GM18505 (cell line): ENCODE results near the gene ZCCHC3.
A peak's percentile ranks its signal among the peaks of the same experiment; 100 is the strongest.
"Not testable (repeated sequence)": the region's sequence is repeated elsewhere in the genome, so short reads cannot be mapped to it uniquely, and the experiment has no call there.

ENCODE experiments used
- ATAC-seq: cut with Tn5 transposase; IDR thresholded peaks from one replicate; pipeline ENCODE4 v1.9.1; 2021; ENCODE audit not compliant: unreplicated experiment
- POLR2A ChIP-seq: IDR thresholded peaks from 4 replicates; pipeline ENCODE4 v1.6.1; 2011; ENCODE audit warnings: borderline replicate concordance; ENCODE audit not compliant: insufficient read depth, insufficient read length; ENCODE audit errors: extremely low read depth

The ZCCHC3 gene

DNA sequence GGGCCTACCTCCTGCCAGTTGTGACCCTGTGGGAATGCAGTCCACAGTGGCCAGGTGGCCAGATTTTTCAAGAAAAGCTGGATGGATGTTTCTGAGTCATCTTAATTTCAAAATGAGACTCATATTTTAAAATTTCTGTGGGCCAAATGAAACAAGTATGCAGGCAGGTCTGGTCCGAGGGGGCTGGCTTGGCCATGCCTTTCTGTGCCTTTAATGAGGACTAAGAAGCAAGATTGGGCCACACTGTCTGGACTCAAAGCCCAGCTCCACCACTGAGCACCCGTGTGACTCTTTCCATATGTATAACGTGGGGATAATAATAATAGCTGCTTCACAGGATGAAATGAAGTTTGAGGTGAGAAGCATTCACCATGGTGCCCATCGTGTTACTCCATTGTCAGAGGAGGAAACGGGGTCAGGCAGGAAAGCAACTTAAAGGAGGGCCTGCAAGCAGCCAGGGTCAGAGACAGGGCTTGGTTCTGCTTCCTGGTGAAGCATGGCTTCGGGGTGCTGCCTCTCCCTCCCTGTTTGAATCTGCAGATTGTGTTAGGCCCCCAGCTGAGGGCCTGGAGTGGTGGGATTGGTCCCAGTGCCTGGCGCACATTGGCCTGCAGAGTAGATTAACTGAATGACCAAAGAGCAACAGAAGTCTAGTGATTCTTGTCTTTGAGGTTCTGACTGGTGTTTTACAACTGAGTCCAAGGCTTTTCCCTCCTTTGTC, 31.8 kb downstream of the ZCCHC3 start:
- no peak for ATAC-seq
- no peak for TF ChIP-seq POLR2A

DNA sequence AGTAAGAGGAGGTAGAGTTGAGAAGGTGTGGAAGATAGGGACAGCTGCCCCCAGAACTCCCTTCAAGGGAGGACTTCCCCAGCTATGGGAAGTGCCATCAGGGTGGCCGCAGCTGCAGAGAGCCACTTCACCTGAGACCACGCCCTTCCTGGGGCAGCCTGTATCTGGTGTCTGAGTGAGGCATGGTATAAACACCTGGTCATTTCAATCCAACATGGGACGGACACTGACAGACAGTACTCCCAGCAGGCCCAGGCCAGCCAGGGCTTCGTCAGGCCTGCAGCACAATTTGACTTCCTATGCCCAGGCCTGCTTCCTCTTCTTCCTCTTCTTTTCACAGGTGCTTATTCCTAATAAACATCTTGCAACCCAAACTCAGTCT, 32.5 kb downstream of the ZCCHC3 start:
- TF ChIP-seq POLR2A: no peak
- ATAC-seq: no peak

DNA sequence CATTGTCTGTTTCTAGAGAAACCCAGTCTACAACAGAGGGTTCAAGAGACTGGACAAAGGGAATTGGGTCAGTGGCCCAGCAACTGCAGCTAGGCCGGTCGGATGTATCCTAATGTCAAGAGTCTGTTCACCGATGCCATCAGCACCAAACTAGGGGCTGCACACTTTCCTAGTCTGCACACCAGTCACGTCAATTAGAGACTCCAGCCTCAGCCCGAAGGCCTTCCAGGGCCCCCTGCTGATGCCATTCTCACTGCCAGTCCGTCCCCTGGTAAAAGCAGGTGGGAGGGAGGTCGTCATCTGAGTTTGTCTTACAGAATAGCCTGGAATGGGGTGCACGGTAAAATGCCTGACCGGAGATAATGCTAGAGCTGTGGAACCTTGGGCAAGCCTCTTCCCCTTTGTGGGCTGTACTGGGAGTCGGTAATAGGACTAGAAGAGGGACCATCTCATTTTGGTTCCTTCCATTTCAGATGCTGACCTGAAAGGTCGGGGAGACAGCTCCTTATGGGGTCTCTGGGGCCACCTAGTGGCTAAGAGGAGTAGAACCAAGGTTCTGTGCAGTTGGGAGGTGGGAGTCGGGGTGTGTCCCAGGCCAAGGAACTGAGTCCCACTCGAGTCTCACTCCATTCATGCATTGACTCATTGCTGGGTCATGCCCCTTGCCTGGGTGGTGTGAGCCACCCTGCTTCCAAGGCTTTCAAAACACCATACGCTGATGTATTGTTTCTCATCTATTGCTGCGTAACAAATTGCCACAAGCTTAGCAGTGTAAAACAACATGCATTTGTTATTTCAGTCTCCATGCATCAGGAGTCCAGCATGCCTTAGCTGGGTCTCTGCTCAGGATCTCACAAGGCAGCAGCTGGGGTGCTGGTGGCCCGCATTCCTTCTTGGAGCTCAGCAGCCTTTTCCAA, 33.1 kb downstream of the ZCCHC3 start:
- no peak for ATAC-seq
- TF ChIP-seq POLR2A: no peak

DNA sequence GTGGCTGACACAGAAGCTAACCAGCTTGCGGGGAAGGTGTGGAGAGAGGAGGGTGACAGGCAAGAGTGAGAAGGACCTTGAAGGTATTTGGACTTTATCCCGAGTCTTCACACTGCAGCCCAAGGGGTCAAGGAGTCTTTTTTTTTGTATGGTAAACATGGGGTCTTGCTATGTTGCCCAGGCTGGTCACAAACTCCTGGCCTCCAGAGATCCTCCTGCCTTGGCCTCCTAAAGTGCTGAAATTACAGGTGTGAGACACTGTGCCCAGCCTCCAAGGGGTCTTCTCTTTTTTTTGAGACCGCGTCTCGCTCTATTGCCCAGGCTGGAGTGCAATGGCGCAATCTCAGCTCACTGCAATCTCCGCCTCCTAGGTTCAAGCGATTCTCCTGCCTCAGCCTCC, 37.2 kb downstream of the ZCCHC3 start:
- no peak for ATAC-seq
- no peak for TF ChIP-seq POLR2A

DNA sequence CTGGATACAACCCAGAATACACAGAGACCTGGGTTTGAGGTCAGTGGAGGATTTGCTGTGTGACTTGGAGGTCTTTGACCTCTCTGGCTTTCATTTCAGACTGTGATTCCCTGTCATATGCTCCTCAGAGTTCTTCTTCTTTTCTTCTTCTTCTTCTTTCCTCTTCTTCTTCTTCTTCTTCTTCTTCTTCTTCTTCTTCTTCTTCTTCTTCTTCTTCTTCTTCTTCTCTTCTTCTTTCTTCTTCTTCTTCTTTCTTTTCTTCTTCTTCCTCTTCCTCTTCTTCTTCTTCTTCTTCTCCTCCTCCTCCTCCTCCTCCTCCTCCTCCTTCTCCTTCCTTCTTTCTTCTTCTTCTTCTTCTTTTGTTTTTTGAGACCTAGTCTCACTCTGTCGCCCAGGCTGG, 38.7 kb downstream of the ZCCHC3 start:
- not testable (repeated sequence) for ATAC-seq

DNA sequence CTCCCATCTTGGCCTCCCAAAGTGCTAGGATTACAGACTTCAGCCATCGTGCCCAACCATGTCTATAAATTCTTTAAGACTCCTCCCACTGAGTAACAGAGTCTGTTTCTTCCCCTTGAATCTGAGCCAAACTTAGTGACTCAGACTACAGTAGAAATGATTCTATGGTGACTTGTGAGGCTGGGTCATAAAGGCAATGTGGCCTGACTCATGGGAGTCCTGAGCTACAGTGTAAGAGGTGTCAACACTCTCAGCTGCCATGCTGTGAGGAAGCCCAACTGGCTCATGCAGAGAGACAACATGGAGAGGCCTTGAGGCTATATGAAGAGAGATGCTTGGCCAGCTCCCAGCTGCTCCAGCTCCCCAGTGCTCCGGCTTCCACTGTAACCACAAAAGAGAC, 44.3 kb downstream of the ZCCHC3 start:
- TF ChIP-seq POLR2A: no peak
- no peak for ATAC-seq

DNA sequence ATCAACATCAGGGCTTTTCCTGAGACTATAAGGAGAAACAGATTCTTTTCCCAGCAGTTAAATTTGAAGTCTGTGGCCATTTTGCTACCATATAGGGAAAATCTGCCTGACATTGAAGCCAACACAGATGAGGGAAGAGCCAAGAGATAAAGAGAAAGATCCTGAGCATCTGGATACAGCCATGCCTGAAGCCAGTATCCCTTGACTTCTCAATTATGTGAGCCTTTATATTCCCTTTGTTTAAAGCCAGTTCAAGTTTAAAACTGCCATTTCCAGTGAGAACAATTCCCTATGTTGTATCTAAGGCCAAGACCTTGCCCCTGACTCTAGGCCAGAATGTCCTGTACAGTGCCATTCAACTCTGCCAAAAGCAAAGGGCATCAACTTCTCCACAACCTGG, 45.7 kb downstream of the ZCCHC3 start:
- ATAC-seq: no peak
- no peak for TF ChIP-seq POLR2A

DNA sequence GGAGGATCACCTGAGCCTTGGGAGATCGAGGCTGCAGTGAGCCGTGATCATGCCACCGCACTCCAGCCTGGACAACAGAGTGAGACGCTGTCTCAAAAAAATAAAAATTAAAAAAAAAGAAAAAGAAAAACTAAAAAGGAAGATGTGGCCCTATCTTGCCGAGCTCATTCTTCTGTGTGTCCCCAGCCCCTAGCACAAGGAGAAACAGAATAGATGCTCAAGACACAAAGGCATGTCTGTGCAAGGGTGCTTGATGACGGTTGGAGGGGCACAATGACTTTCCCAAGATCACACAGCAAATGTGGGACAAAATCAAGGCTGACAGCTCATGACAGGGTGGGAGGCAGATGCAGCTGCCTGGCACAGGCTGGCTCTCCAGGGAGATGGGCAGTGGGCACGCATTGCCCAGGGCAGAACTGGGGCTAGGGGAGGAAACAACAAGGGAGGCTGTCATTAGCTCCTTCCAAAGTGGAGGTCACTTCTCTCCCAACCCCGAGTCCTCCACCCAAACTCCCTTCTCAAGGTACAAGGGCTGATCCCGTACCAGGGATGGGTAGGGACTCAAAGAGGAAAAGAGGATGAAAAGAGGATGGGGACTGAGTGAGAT, 48.8 kb downstream of the ZCCHC3 start:
- TF ChIP-seq POLR2A: no peak
- ATAC-seq: no peak

DNA sequence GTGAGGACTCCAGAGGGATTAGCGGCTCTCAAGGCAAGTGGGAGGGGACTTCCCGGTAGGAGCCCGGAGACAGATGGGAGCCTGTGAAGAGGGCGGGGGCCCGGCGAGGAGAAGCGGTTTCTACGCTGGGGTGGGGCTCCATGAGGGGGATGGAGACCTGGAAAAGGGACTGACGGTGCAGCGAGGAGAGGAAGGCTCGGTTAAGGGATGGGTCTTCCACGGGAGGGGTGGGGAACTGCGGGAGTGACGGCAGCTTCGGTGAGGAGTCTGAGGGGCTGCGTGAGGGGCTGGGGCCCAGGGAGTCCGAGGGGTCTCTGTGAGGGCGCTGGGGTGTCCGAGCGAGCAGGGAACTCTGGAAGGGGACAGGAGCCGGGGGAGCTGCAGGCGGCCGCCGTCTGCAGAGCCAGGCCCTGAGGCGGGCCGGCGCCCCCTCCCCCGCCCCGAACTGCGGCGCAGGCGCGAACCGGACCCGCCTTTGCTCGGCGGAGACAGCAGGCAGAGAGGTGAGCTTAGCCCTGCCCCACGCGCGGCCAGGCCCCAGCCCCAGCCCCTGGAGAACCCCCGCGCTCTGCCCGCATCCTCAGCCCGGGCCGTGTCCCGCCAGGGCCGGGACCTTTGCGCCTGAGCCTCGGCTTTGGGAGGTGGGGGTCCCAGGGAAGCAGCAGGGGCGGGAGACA, 49.4 kb downstream of the ZCCHC3 start, which contains the start of gene NRSN2:
Gene NRSN2 (plus strand): TSS at position 472 of the 677 bp plus-strand sequence. CDS start 2,533 bp downstream, outside the sequence.
- ATAC-seq: peak; percentile 33
- TF ChIP-seq POLR2A: peak; percentile 47

DNA sequence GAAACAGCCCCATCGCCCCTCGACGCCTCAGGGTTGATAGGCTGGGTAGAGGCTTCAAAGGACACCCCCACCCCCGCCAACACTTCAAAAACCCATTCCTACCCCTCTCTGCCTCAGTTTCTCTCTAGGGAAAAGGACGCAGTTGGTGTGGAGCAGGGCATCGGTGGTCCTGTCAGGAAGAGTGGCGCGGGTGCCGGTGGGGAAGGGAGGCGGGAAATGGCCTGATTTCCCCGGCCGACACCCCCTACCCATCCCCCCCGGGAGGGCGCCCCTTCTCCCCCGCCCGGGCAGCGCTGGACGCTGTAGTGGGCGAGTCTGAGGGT, 49.9 kb downstream of the ZCCHC3 start:
- peak; percentile 2 for ATAC-seq
- no peak for TF ChIP-seq POLR2A

DNA sequence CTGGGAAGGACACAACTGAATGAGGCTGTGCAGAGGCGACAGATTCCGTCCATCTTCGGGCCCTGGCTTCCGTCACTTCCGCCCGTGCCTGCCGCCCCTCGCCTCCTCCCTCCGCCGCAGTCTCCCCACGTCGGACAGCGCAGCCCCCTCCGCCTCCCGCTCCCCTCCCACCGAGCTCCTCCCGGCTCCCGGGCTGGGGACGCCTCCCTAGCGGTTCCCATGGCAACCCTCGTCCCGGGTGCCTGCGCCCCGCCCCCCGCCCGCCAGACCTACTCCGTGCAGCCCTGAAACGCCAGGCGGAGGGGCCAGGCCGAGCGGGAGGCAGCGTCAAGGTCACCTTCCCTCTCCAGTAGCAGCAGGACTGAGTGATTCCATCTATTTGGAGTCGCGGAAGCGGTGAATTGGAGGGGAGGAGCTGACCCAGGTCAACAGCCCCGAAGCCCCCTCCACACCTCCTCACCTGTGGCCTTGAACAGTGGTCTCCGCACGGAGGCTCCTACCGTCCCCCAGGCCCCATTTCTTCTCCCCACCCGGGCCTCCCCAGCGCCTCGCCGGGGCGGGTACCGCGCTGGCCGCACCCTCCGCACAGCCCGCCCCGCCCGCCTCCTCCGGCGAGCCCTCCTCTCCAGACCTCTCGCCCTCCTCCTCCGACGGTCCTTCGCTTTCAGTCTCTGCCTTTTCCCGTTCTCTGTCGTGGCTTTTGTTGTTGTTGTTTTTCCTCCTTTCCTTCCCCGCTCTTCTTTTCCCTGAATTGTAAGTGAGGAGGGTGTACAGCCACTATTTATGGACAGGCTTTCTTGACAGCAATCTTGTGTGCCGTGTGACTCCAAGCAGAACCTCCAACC, 50.5 kb downstream of the ZCCHC3 start:
- TF ChIP-seq POLR2A: peak; percentile 62
- peak; percentile 68 for ATAC-seq

DNA sequence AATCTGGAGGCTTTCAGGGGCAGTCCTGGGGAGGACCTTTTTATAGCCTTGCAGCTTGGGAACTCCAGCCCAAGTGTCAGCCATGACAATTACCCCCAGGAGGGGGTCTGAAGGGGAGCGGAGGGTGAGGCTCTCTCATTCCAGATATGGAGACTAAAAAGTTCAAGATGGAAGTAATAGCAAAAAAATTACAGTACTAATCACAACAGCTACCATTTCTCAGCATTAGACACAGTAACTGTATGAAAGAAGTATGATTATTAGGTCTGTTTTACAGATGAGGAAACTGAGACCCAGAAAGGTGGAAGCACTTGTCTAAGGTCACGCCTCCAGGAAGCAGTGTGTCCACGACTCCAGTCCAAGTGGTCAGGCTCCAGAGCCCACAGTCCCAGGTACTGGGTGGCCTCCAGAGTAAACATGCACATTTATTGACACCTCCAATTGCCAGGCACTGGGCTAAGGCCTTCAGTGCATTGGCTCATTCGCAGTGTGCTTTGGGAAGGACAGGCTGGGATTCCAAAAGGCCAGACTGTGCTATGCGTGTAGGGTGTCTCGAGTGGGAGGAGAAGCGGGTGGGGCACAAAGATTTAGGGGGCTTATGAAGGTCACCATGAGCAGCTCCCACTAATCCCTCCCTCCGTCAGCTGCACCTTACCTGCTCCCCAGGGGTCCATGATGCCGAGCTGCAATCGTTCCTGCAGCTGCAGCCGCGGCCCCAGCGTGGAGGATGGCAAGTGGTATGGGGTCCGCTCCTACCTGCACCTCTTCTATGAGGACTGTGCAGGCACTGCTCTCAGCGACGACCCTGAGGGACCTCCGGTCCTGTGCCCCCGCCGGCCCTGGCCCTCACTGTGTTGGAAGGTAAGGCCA, 51.8 kb downstream of the ZCCHC3 start:
- no peak for TF ChIP-seq POLR2A
- no peak for ATAC-seq
